ENCODE results near the gene CABP2.
"Not testable (repeated sequence)": the region's sequence is repeated elsewhere in the genome, so short reads cannot be mapped to it uniquely, and the experiment has no call there.

Gene CABP2

GRCh38 chr11:67571443-67571842 lies 48.2 kb upstream of the CABP2 start:
- no peaks in the 10 kb centered on the region for H3F3A ChIP-seq (ENCODE audit: insufficient read depth, low read length)
- no peak overlapping the region for H3K9ac ChIP-seq (ENCODE audit: low read length)
- H3K4me1 ChIP-seq (ENCODE audit: insufficient read depth, low read length, severe bottlenecking): no peaks in the 10 kb centered on the region
- no peaks in the 10 kb centered on the region for H4K20me1 ChIP-seq (ENCODE audit: insufficient read depth, low read length)
- no peaks in the 10 kb centered on the region for H3K36me3 ChIP-seq (ENCODE audit: insufficient read depth, low read length)
- H3K27ac ChIP-seq (ENCODE audit: low read depth, low read length, poor library complexity, severe bottlenecking): no peak overlapping the region
- H2AFZ ChIP-seq (ENCODE audit: low read length): no peak overlapping the region
- no peaks in the 10 kb centered on the region for H3K9me2 ChIP-seq (ENCODE audit: low read depth, low read length)
- no peaks in the 10 kb centered on the region for H3K79me2 ChIP-seq (ENCODE audit: insufficient read depth, low read length)
- H3K9me3 ChIP-seq (ENCODE audit: low read length): no peaks in the 10 kb centered on the region
- H3K4me2 ChIP-seq (ENCODE audit: low read length): no peak overlapping the region
- H3K27me3 ChIP-seq (ENCODE audit: insufficient read depth, low read length): peaks cover 4% of the 10 kb centered on the region; the same call in 1 of the 2 replicates
- no peak overlapping the region for H3K4me3 ChIP-seq (ENCODE audit: low read depth, low read length, poor library complexity, severe bottlenecking)
- no peak for TF ChIP-seq CTCF (IDR thresholded peaks at IDR 0.05; ENCODE audit: low read length)
- no peak for TF ChIP-seq EZH2 (IDR thresholded peaks at IDR 0.05; ENCODE audit: borderline replicate concordance, low read length)

- Histone ChIP-seq H3K27ac (ENCODE audit: low read depth, low read length, poor library complexity, severe bottlenecking) (no peak overlapping the region), H3K4me1 (ENCODE audit: insufficient read depth, low read length, severe bottlenecking) (peaks cover 9% of the 10 kb centered on the region), H3K4me3 (ENCODE audit: low read depth, low read length, poor library complexity, severe bottlenecking) (no peak overlapping the region), H3K4me2 (ENCODE audit: low read length) (no peak overlapping the region), H3K9me2 (ENCODE audit: low read depth, low read length) (no peaks in the 10 kb centered on the region), H3K9ac (ENCODE audit: low read length) (no peak overlapping the region), H2AFZ (ENCODE audit: low read length) (no peak overlapping the region), H3F3A (ENCODE audit: insufficient read depth, low read length) (no peaks in the 10 kb centered on the region), H3K36me3 (ENCODE audit: insufficient read depth, low read length) (no peaks in the 10 kb centered on the region), H3K9me3 (ENCODE audit: low read length) (no peaks in the 10 kb centered on the region), H3K79me2 (ENCODE audit: insufficient read depth, low read length) (no peaks in the 10 kb centered on the region), H4K20me1 (ENCODE audit: insufficient read depth, low read length) (no peaks in the 10 kb centered on the region), H3K27me3 (ENCODE audit: insufficient read depth, low read length) (no peaks in the 10 kb centered on the region; the same call in 1 of the 2 replicates)
- TF ChIP-seq EZH2 (IDR thresholded peaks at IDR 0.05; ENCODE audit: borderline replicate concordance, low read length): no peak
- TF ChIP-seq CTCF (IDR thresholded peaks at IDR 0.05; ENCODE audit: low read length): no peak
Observed at GRCh38 chr11:67564230-67564629, 41.0 kb upstream of the CABP2 start.

GRCh38 chr11:67563705-67564114 lies 40.5 kb upstream of the CABP2 start:
- not testable (repeated sequence) for H3K9ac ChIP-seq (ENCODE audit: low read length); H3K9me3 ChIP-seq (ENCODE audit: low read length); H2AFZ ChIP-seq (ENCODE audit: low read length); H3K27ac ChIP-seq (ENCODE audit: low read depth, low read length, poor library complexity, severe bottlenecking); H3K9me2 ChIP-seq (ENCODE audit: low read depth, low read length); H3K4me2 ChIP-seq (ENCODE audit: low read length); H3K4me1 ChIP-seq (ENCODE audit: insufficient read depth, low read length, severe bottlenecking); H4K20me1 ChIP-seq (ENCODE audit: insufficient read depth, low read length); H3K4me3 ChIP-seq (ENCODE audit: low read depth, low read length, poor library complexity, severe bottlenecking); H3K36me3 ChIP-seq (ENCODE audit: insufficient read depth, low read length); H3K27me3 ChIP-seq (ENCODE audit: insufficient read depth, low read length); H3K79me2 ChIP-seq (ENCODE audit: insufficient read depth, low read length); H3F3A ChIP-seq (ENCODE audit: insufficient read depth, low read length)

- H3K36me3 ChIP-seq (ENCODE audit: insufficient read depth, low read length): no peaks in the 10 kb centered on the region
- no peak overlapping the region for H3K27ac ChIP-seq (ENCODE audit: low read depth, low read length, poor library complexity, severe bottlenecking)
- no peaks in the 10 kb centered on the region for H3K79me2 ChIP-seq (ENCODE audit: insufficient read depth, low read length)
- no peak overlapping the region for H3K9ac ChIP-seq (ENCODE audit: low read length)
- no peaks in the 10 kb centered on the region for H3K9me3 ChIP-seq (ENCODE audit: low read length)
- H3K27me3 ChIP-seq (ENCODE audit: insufficient read depth, low read length): no peaks in the 10 kb centered on the region; the same call in none of the 2 replicates
- H2AFZ ChIP-seq (ENCODE audit: low read length): no peak overlapping the region
- no peak overlapping the region for H3K4me3 ChIP-seq (ENCODE audit: low read depth, low read length, poor library complexity, severe bottlenecking)
- H3K9me2 ChIP-seq (ENCODE audit: low read depth, low read length): no peaks in the 10 kb centered on the region
- H4K20me1 ChIP-seq (ENCODE audit: insufficient read depth, low read length): no peaks in the 10 kb centered on the region
- peaks cover 9% of the 10 kb centered on the region for H3K4me1 ChIP-seq (ENCODE audit: insufficient read depth, low read length, severe bottlenecking)
- H3F3A ChIP-seq (ENCODE audit: insufficient read depth, low read length): no peaks in the 10 kb centered on the region
- no peak overlapping the region for H3K4me2 ChIP-seq (ENCODE audit: low read length)
- no peak for TF ChIP-seq CTCF (IDR thresholded peaks at IDR 0.05; ENCODE audit: low read length)
Observed at GRCh38 chr11:67562963-67563704, 39.9 kb upstream of the CABP2 start.
